ENCODE measurements around the gene CBL.

DNA sequence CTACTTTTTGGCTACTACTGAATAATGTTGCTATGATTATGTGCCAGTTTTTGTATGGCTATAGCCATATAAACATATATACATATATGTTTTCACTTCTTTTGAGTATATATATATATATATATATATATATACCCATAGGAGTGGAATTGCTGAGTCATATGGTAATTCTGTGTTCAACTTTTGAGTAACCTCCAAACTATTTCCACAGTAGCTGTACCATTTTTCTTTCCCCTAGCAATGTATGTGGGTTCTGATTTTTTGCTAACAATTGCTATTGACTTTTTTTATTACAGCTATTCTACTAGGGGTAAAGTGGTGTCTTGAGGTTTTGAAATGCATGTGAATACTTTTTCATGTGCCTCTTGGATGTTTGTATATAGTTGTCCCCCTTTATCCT lies 30.4 kb downstream of the CBL start:
- TF ChIP-seq EP300 (IDR thresholded peaks at IDR 0.05; ENCODE audit: borderline replicate concordance in 1 of 2, low read depth in 1 of 2, low read length in 1 of 2) (no peak), CTCF (IDR thresholded peaks at IDR 0.05) (no peak), MXI1 (IDR thresholded peaks at IDR 0.05; ENCODE audit: low read depth, low read length) (no peak), MEF2A (IDR thresholded peaks at IDR 0.05; ENCODE audit: borderline replicate concordance, low read depth) (no peak), EZH2phosphoT487 (IDR thresholded peaks at IDR 0.05; ENCODE audit: borderline replicate concordance, low read depth) (no peak), POLR2AphosphoS5 (IDR thresholded peaks at IDR 0.05; ENCODE audit: low read depth, low read length) (no peak), IRF3 (IDR thresholded peaks at IDR 0.05; ENCODE audit: low read depth, low read length) (no peak), SMC3 (IDR thresholded peaks at IDR 0.05; ENCODE audit: low read depth, low read length) (no peak), ZBTB33 (IDR thresholded peaks at IDR 0.05; ENCODE audit: borderline replicate concordance, low read depth) (no peak)
- TF ChIP-seq, protein P1, sequence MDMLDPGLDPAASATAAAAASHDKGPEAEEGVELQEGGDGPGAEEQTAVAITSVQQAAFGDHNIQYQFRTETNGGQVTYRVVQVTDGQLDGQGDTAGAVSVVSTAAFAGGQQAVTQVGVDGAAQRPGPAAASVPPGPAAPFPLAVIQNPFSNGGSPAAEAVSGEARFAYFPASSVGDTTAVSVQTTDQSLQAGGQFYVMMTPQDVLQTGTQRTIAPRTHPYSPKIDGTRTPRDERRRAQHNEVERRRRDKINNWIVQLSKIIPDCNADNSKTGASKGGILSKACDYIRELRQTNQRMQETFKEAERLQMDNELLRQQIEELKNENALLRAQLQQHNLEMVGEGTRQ (IDR thresholded peaks at IDR 0.05; ENCODE audit: borderline replicate concordance, low read depth, low read length) = no peak
